Keratinocyte (primary cell): ENCODE data around the gene USP4. TPM values are rescaled to one million over a fixed set of nuclear protein-coding genes. Genes with fewer than 3 reads are reported as not detected.

ENCODE experiments used
- DNase-seq: peaks from one replicate; pipeline ENCODE4 v3.0.0-alpha.2; 2011; ENCODE audit warnings: low read depth, missing footprints, low spot score
- FAIRE-seq: peaks from 2 replicates; lab custom pipeline; 2011; peaks lifted over from hg19 to GRCh38; lab: Jason Lieb, UNC
- H2AFZ ChIP-seq: 2 replicates; pipeline ENCODE4 v1.6.0; 2012; ENCODE audit warnings: low read length, control low read depth, inconsistent platforms; ENCODE audit not compliant: control insufficient read depth
- H3K27ac ChIP-seq: 2 replicates; pipeline ENCODE4 v1.5.1; 2011; ENCODE audit warnings: low read length; ENCODE audit not compliant: control insufficient read depth, insufficient read depth
- H3K27me3 ChIP-seq: 3 replicates; pipeline ENCODE4 v1.6.0; 2011; ENCODE audit warnings: low read length; ENCODE audit not compliant: control insufficient read depth, insufficient read depth; ENCODE audit errors: extremely low read depth
- H3K36me3 ChIP-seq, 2 experiments: 2 replicates in 1 of 2; 3 replicates in 1 of 2; pipeline ENCODE4 v1.5.1; 2011; ENCODE audit warnings: low read length in 2 of 2, mild to moderate bottlenecking in 1 of 2; ENCODE audit not compliant: control insufficient read depth in 2 of 2, insufficient read depth in 2 of 2; ENCODE audit errors: extremely low read depth in 1 of 2
- H3K4me1 ChIP-seq: 3 replicates; pipeline ENCODE4 v1.5.1; 2011; ENCODE audit warnings: low read length; ENCODE audit not compliant: control insufficient read depth, insufficient read depth; ENCODE audit errors: extremely low read depth
- H3K4me2 ChIP-seq: 3 replicates; pipeline ENCODE4 v1.6.0; 2011; ENCODE audit warnings: low read depth, low read length; ENCODE audit not compliant: control insufficient read depth, insufficient read depth; ENCODE audit errors: extremely low read depth
- H3K4me3 ChIP-seq, 3 experiments: fragments of 200-600 bp in 1 of 3; sonication (generic) in 1 of 3; 2 replicates in 2 of 3; 3 replicates in 1 of 3; pipeline ENCODE4 v1.5.1; 2011 to 2016; ENCODE audit warnings: low read length in 3 of 3, mild to moderate bottlenecking in 3 of 3, control low read depth in 2 of 3, inconsistent platforms in 1 of 3, low read depth in 1 of 3, mixed read lengths in 1 of 3, mixed run types in 1 of 3, moderate library complexity in 1 of 3; ENCODE audit not compliant: control insufficient read depth in 2 of 3, insufficient read depth in 2 of 3; ENCODE audit errors: extremely low read depth in 1 of 3
- H3K79me2 ChIP-seq: 2 replicates; pipeline ENCODE4 v1.6.0; 2012; ENCODE audit warnings: low read length; ENCODE audit not compliant: control insufficient read depth, insufficient read depth
- H3K9ac ChIP-seq: 3 replicates; pipeline ENCODE4 v1.6.0; 2011; ENCODE audit warnings: low read length; ENCODE audit not compliant: control insufficient read depth, insufficient read depth; ENCODE audit errors: extremely low read depth
- H3K9me1 ChIP-seq: 3 replicates; pipeline ENCODE4 v1.6.0; 2011; ENCODE audit warnings: low read length; ENCODE audit not compliant: control insufficient read depth, insufficient read depth; ENCODE audit errors: extremely low read depth
- H3K9me3 ChIP-seq: 2 replicates; pipeline ENCODE4 v1.5.1; 2012; ENCODE audit warnings: low read depth, low read length; ENCODE audit not compliant: control insufficient read depth
- H4K20me1 ChIP-seq: 3 replicates; pipeline ENCODE4 v1.6.0; 2011; ENCODE audit warnings: low read length; ENCODE audit not compliant: control insufficient read depth, insufficient read depth; ENCODE audit errors: extremely low read depth
- EZH2 ChIP-seq: IDR thresholded peaks from one replicate; pipeline ENCODE4 v1.6.1; 2012; ENCODE audit warnings: inconsistent platforms, mild to moderate bottlenecking, low read length, moderate library complexity
- dilution Hi-C: fragments of 300-500 bp; cut with MboI; formaldehyde crosslinking; loops from one replicate; pipeline ENCODE4 v1.7.0; 2020; ENCODE audit warnings: low sequenced_read_pairs; ENCODE audit not compliant: extremely low pct_ligation_motif_present
- polyA plus RNA-seq, 5 experiments: library from polyadenylated mRNA; depleted of rRNA in 3 of 5; stranded (reverse) in 3 of 5; stranded (forward) in 1 of 5; unstranded in 1 of 5; fragments of >200 nt; gene quantifications; 1 replicate in 1 of 5; 2 replicates in 3 of 5; 3 replicates in 1 of 5; pipeline versions ENCODE4 v1.2.1 to v1.2.3, GENCODE V29; 2011 to 2012; ENCODE audit warnings: missing spikeins in 2 of 5, low read depth in 1 of 5, low replicate concordance in 1 of 5
- TF ChIP-seq, protein P1 (sequence below), 3 experiments: IDR thresholded peaks in 1 of 3; conservative IDR thresholded peaks in 1 of 3; optimal IDR thresholded peaks in 1 of 3; 2 replicates in 2 of 3; 3 replicates in 1 of 3; pipeline versions ENCODE3 to v1.5.1; 2011; ENCODE audit warnings: low read length in 3 of 3, mild to moderate bottlenecking in 3 of 3, moderate library complexity in 2 of 3, control low read depth in 1 of 3, inconsistent platforms in 1 of 3; ENCODE audit not compliant: insufficient read depth in 2 of 3; ENCODE audit errors: extremely low read depth in 1 of 3

Gene USP4
- polyA plus RNA-seq, 1 donor (not counting 4 experiments of a cell fraction or from before 2014, with no cell fraction given) = 47.8 TPM

DNA sequence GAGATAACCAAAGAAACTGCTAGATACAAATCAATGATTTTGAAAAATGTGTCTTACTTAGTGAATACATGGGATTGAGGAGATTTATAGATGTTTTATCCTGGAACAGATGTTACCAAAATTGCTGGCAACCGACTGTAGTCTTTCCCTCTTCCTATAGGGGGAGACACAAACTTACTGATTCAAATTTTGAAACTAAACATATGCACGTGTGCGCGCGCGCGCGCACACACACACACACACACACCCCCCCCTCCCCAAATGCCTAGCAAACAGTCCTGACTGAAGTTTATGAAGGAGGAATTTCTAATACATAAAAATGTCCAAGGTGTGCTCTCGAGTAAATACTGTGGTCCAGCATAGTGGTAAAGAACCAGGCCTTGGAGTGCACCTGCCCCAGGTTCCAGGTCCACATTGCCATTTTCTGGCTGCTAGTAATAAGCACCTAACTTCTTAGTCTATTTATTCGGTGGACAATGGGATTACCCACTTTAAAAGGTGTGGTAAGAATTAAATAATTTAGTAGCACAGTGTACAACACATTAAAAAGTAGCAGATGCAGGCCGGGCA, 44.3 kb downstream of the USP4 start:
- no peak for DNase-seq
- Histone ChIP-seq H4K20me1 (no peaks in the 10 kb centered on the region), H3K9ac (no peak overlapping the region), H3K36me3 (peaks cover 37 to 52% of the 10 kb centered on the region in 2 experiments), H3K79me2 (no peaks in the 10 kb centered on the region), H3K4me2 (no peak overlapping the region), H3K9me1 (no peaks in the 10 kb centered on the region), H3K4me1 (peaks cover 15% of the 10 kb centered on the region), H3K4me3 (no peak overlapping the region), H3K9me3 (no peaks in the 10 kb centered on the region), H3K27me3 (no peaks in the 10 kb centered on the region), H2AFZ (no peak overlapping the region), H3K27ac (no peak overlapping the region)
- no peak for FAIRE-seq
- TF ChIP-seq, protein P1, sequence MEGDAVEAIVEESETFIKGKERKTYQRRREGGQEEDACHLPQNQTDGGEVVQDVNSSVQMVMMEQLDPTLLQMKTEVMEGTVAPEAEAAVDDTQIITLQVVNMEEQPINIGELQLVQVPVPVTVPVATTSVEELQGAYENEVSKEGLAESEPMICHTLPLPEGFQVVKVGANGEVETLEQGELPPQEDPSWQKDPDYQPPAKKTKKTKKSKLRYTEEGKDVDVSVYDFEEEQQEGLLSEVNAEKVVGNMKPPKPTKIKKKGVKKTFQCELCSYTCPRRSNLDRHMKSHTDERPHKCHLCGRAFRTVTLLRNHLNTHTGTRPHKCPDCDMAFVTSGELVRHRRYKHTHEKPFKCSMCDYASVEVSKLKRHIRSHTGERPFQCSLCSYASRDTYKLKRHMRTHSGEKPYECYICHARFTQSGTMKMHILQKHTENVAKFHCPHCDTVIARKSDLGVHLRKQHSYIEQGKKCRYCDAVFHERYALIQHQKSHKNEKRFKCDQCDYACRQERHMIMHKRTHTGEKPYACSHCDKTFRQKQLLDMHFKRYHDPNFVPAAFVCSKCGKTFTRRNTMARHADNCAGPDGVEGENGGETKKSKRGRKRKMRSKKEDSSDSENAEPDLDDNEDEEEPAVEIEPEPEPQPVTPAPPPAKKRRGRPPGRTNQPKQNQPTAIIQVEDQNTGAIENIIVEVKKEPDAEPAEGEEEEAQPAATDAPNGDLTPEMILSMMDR (optimal IDR thresholded peaks at IDR 0.05 in 1 of 3, IDR thresholded peaks at IDR 0.05 in 1 of 3, conservative IDR thresholded peaks at IDR 0.05 in 1 of 3; ENCODE audit: extremely low read depth in 1 of 3, insufficient read depth in 2 of 3, low read length in 3 of 3) = peak; percentile 19 to 64 (median 49)
- no peak for TF ChIP-seq EZH2
- dilution Hi-C loops = no loop called here

DNA sequence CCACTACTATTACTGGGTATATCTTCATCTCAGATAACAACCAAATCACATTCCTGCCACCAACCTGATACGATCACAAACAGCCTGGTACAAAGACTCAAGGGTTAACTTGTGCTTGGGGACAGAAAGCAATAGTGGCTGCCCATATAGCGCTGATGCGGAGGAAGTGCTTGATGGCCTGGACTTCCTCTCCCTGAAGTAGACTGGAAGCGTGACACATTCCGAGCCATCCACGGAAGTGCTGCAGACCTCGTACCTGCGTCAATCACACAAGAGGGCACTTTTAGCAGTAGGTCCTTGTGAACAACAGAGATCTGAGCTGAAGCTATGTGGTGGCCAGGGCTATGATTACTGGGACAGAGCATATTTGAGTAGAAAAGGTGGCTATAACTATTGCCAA, 45.5 kb downstream of the USP4 start:
- Histone ChIP-seq H3K27me3 (no peaks in the 10 kb centered on the region), H3K4me2 (no peak overlapping the region), H3K79me2 (no peaks in the 10 kb centered on the region), H3K4me3 (no peak overlapping the region), H2AFZ (no peak overlapping the region), H3K36me3 (peaks cover 37 to 46% of the 10 kb centered on the region in 2 experiments), H3K9me1 (no peaks in the 10 kb centered on the region), H4K20me1 (no peaks in the 10 kb centered on the region), H3K9me3 (no peaks in the 10 kb centered on the region), H3K27ac (no peak overlapping the region), H3K9ac (no peak overlapping the region), H3K4me1 (peaks cover 15% of the 10 kb centered on the region)
- no peak for FAIRE-seq
- DNase-seq = no peak
- TF ChIP-seq, protein P1 (optimal IDR thresholded peaks at IDR 0.05 in 1 of 3, IDR thresholded peaks at IDR 0.05 in 1 of 3, conservative IDR thresholded peaks at IDR 0.05 in 1 of 3; ENCODE audit: extremely low read depth in 1 of 3, insufficient read depth in 2 of 3, low read length in 3 of 3) = no peak
- dilution Hi-C loops = no loop called here
